HUES48 (cell line): ENCODE results near the gene TNIK.

Experiments used
- H3K27ac ChIP-seq: one replicate; pipeline ENCODE4 v1.7.0; 2013; ENCODE audit warnings: low read depth, low read length, inconsistent platforms
- H3K27me3 ChIP-seq: 2 replicates; pipeline ENCODE4 v1.6.1; 2013; ENCODE audit warnings: mild to moderate bottlenecking, low read length; ENCODE audit not compliant: control insufficient read depth, insufficient read depth
- H3K36me3 ChIP-seq: 2 replicates; pipeline ENCODE4 v1.6.1; 2013; ENCODE audit warnings: low read length; ENCODE audit not compliant: control insufficient read depth, insufficient read depth
- H3K4me1 ChIP-seq: 2 replicates; pipeline ENCODE4 v1.6.1; 2013; ENCODE audit warnings: mild to moderate bottlenecking, low read length; ENCODE audit not compliant: control insufficient read depth, insufficient read depth
- H3K4me3 ChIP-seq: 2 replicates; pipeline ENCODE4 v1.5.1; 2013; ENCODE audit warnings: mild to moderate bottlenecking, low read depth, low read length
- H3K9ac ChIP-seq: 2 replicates; pipeline ENCODE4 v1.6.1; 2013; ENCODE audit warnings: mild to moderate bottlenecking, low read depth, low read length, moderate library complexity
- H3K9me3 ChIP-seq: 2 replicates; pipeline ENCODE4 v1.6.1; 2013; ENCODE audit warnings: low read length; ENCODE audit not compliant: control insufficient read depth, insufficient read depth

TNIK gene

DNA sequence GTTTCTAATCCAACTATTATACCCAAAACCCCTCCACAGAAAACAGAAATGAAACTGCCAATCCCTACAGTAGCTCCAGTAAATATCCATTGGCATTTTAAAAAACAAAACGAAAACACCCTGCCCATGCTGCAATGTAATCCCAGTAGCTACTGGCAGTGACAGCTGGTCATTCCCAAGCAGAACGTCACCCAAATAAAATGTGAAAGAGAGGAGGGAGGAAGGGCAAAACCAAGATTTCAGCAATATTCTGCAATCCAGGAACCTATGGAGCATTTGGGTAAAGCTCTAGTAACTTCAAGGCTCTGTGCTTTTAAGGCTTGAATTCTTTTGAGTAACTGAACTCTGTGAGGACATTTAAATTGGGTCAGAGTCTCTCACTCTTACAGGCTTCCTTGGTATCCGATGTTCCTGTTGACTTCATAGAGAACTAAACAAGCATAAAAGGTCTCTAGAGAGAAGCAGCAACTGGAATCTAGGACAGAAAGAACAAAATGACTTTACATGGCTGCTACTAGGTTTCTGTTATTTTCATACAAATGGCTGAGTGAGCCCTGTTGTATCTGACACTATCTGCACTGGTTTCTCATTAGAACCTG, 136.2 kb downstream of the TNIK start:
- peaks cover 15% of the 10 kb centered on the region for H3K4me1 ChIP-seq

GRCh38 chr3:171321559-171322360, 138.4 kb downstream of the TNIK start:
- no peak overlapping the region for H3K27ac ChIP-seq
- no peaks in the 10 kb centered on the region for H3K36me3 ChIP-seq
- no peak overlapping the region for H3K4me3 ChIP-seq
- H3K4me1 ChIP-seq = peaks cover 11% of the 10 kb centered on the region
- H3K27me3 ChIP-seq = no peaks in the 10 kb centered on the region
- H3K9ac ChIP-seq = no peak overlapping the region
- no peaks in the 10 kb centered on the region for H3K9me3 ChIP-seq

More for the DNA sequence above, 136.2 kb downstream of the TNIK start:
- Histone ChIP-seq H3K9me3 (no peaks in the 10 kb centered on the region), H3K4me3 (no peak overlapping the region), H3K27ac (no peak overlapping the region), H3K27me3 (no peaks in the 10 kb centered on the region), H3K9ac (no peak overlapping the region), H3K36me3 (no peaks in the 10 kb centered on the region)

GRCh38 chr3:171320750-171321558, 139.3 kb downstream of the TNIK start:
- H3K27ac ChIP-seq = no peak overlapping the region
- no peak overlapping the region for H3K9ac ChIP-seq
- H3K9me3 ChIP-seq = no peaks in the 10 kb centered on the region
- H3K36me3 ChIP-seq = no peaks in the 10 kb centered on the region
- H3K27me3 ChIP-seq = no peaks in the 10 kb centered on the region
- H3K4me1 ChIP-seq = peaks cover 11% of the 10 kb centered on the region
- H3K4me3 ChIP-seq = no peak overlapping the region

DNA sequence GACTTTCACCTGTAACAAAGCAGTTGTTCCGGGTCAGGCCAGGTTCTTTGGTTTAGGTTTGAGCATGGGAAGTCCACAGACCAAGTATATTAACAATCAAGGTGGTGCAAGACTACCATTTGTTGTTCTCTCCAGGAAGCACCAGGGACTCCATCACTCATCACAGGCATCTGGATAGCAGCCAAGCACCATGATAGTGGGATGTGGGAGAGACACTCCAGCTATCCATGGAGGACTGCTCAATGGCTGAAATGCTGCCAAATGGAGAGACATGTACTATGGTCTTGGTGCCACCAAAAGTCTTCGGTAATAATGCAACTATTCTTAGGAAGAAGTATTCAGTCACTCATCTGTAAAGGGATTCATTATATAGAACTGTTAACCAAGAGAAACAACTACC, 143.0 kb downstream of the TNIK start:
- H3K9me3 ChIP-seq = no peaks in the 10 kb centered on the region
- H3K9ac ChIP-seq = no peak overlapping the region
- H3K36me3 ChIP-seq = no peaks in the 10 kb centered on the region
- no peak overlapping the region for H3K4me3 ChIP-seq
- no peaks in the 10 kb centered on the region for H3K27me3 ChIP-seq
- H3K4me1 ChIP-seq = peaks cover 11% of the 10 kb centered on the region
- H3K27ac ChIP-seq = no peak overlapping the region

DNA sequence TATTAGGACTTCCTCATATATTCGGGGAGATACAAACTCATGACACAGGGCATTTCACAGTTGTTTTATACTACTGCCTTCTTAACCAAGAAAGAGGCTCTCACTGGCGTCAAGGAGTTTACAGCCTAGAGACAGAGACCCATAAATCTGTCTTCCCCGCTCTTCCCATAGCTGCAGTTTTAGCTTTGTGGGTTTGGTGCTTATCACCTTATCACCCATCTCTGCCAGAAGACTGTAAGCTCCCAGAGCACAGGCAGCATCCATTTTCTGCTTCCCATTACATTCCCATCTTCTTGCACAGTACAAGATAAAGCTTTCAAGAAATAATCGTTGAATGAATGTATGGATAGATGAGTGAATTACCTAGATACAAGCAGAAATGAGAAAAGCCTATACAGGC, 144.3 kb downstream of the TNIK start:
- Histone ChIP-seq H3K9ac (no peak overlapping the region), H3K36me3 (no peaks in the 10 kb centered on the region), H3K9me3 (no peaks in the 10 kb centered on the region), H3K4me1 (peaks cover 10% of the 10 kb centered on the region; the same call in 1 of the 2 replicates), H3K27ac (no peak overlapping the region), H3K4me3 (no peak overlapping the region), H3K27me3 (no peaks in the 10 kb centered on the region)

GRCh38 chr3:171315101-171315500, 145.1 kb downstream of the TNIK start:
- no peak overlapping the region for H3K27ac ChIP-seq
- no peaks in the 10 kb centered on the region for H3K27me3 ChIP-seq
- H3K4me1 ChIP-seq = peaks cover 16% of the 10 kb centered on the region; the same call in 1 of the 2 replicates
- no peaks in the 10 kb centered on the region for H3K36me3 ChIP-seq
- H3K9ac ChIP-seq = no peak overlapping the region
- no peak overlapping the region for H3K4me3 ChIP-seq
- no peaks in the 10 kb centered on the region for H3K9me3 ChIP-seq

- H3K4me3 ChIP-seq = no peak overlapping the region
- no peaks in the 10 kb centered on the region for H3K9me3 ChIP-seq
- no peaks in the 10 kb centered on the region for H3K27me3 ChIP-seq
- H3K27ac ChIP-seq = no peak overlapping the region
- peaks cover 19% of the 10 kb centered on the region; the same call in 1 of the 2 replicates for H3K4me1 ChIP-seq
- no peaks in the 10 kb centered on the region for H3K36me3 ChIP-seq
- H3K9ac ChIP-seq = no peak overlapping the region
These were observed 145.9 kb downstream of the TNIK start for GRCh38 chr3:171314341-171314740.

GRCh38 chr3:171313702-171314101, 146.5 kb downstream of the TNIK start:
- Histone ChIP-seq H3K4me1 (peaks cover 19% of the 10 kb centered on the region; the same call in 1 of the 2 replicates), H3K27me3 (no peaks in the 10 kb centered on the region), H3K9me3 (no peaks in the 10 kb centered on the region), H3K27ac (no peak overlapping the region), H3K4me3 (no peak overlapping the region), H3K9ac (no peak overlapping the region), H3K36me3 (no peaks in the 10 kb centered on the region)

DNA sequence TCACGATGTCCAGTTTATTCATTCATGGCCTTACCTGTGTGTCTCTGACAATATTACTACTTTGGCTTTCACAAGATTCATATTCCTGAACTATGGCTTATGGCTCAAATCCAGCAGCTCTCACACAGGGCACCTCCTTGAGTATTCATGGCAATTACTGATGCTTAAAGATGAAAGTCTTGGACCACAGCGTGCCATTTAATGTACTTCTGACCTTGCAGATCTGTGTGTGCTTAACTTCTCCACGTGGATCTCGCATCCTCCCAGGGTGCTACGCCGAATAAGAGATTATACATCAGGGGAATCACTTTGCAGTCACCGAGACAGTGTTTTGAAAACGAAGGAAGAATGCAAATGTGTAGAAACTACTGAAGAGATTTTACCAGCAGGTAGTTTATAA, 147.5 kb downstream of the TNIK start:
- no peak overlapping the region for H3K27ac ChIP-seq
- no peak overlapping the region for H3K4me3 ChIP-seq
- H3K27me3 ChIP-seq = no peaks in the 10 kb centered on the region
- no peaks in the 10 kb centered on the region for H3K36me3 ChIP-seq
- peaks cover 19% of the 10 kb centered on the region; the same call in 1 of the 2 replicates for H3K4me1 ChIP-seq
- H3K9ac ChIP-seq = no peak overlapping the region
- H3K9me3 ChIP-seq = no peaks in the 10 kb centered on the region

- Histone ChIP-seq H3K4me3 (no peak overlapping the region), H3K4me1 (peaks cover 21% of the 10 kb centered on the region), H3K9ac (no peak overlapping the region), H3K27me3 (no peaks in the 10 kb centered on the region), H3K27ac (no peak overlapping the region), H3K9me3 (no peaks in the 10 kb centered on the region), H3K36me3 (no peaks in the 10 kb centered on the region)
These were observed 148.4 kb downstream of the TNIK start for GRCh38 chr3:171311784-171312183.
